HL-60/S4 treated with phorbol 12-myristate 13-acetate at 8.2 ng/mL for 4 days and 3 days (cell line): Measurements from ENCODE around the gene HDLBP.

Experiments used
- in situ Hi-C: fragments of 300-500 bp; cut with MboI; formaldehyde crosslinking; loops from 2 replicates; pipeline ENCODE4 v1.15.0; 2022; ENCODE audit warnings: low sequenced_read_pairs

Gene HDLBP

GRCh38 chr2:241258505-241259280 is 56.8 kb downstream of the HDLBP start:
- in situ Hi-C loops, result no loop called here

- in situ Hi-C loops, result no loop called here
Observed at GRCh38 chr2:241257419-241258032, 57.9 kb downstream of the HDLBP start.

- in situ Hi-C loops, result no loop called here
Observed at GRCh38 chr2:241256168-241256545, 59.3 kb downstream of the HDLBP start.

GRCh38 chr2:241255542-241256167 is 59.8 kb downstream of the HDLBP start:
- in situ Hi-C loops, result no loop called here

GRCh38 chr2:241254904-241255351 is 60.5 kb downstream of the HDLBP start:
- in situ Hi-C loops, result no loop called here

GRCh38 chr2:241252778-241253475 is 62.5 kb downstream of the HDLBP start:
- in situ Hi-C loops, result no loop called here

- in situ Hi-C loops, result no loop called here
Observed at GRCh38 chr2:241249654-241250053, 65.8 kb downstream of the HDLBP start.

- in situ Hi-C loops, result no loop called here
Observed at GRCh38 chr2:241248897-241249296, 66.6 kb downstream of the HDLBP start.

- in situ Hi-C loops, result no loop called here
Observed at GRCh38 chr2:241248289-241248688, 67.2 kb downstream of the HDLBP start.

- in situ Hi-C loops, result no loop called here
Observed at GRCh38 chr2:241244368-241244767, 71.1 kb downstream of the HDLBP start.

GRCh38 chr2:241242306-241242705 is 73.2 kb downstream of the HDLBP start:
- in situ Hi-C loops, result no loop called here

- in situ Hi-C loops, result no loop called here
Observed at GRCh38 chr2:241241669-241242068, 73.8 kb downstream of the HDLBP start.

GRCh38 chr2:241240320-241241004 is 75.0 kb downstream of the HDLBP start:
- in situ Hi-C loops, result no loop called here

GRCh38 chr2:241239552-241240202 is 75.8 kb downstream of the HDLBP start:
- in situ Hi-C loops, result no loop called here

- in situ Hi-C loops, result no loop called here
Observed at GRCh38 chr2:241238693-241239198, 76.7 kb downstream of the HDLBP start.

GRCh38 chr2:241237949-241238371 is 77.5 kb downstream of the HDLBP start:
- in situ Hi-C loops, result no loop called here

- in situ Hi-C loops, result no loop called here
Observed at GRCh38 chr2:241237047-241237446, 78.4 kb downstream of the HDLBP start.

GRCh38 chr2:241235859-241236593 is 79.4 kb downstream of the HDLBP start:
- in situ Hi-C loops, result no loop called here

GRCh38 chr2:241234962-241235740 is 80.3 kb downstream of the HDLBP start:
- in situ Hi-C loops, result no loop called here
